GM23338 (cell line): Measurements from ENCODE around the gene NGEF. TPM values are rescaled to one million over a fixed set of nuclear protein-coding genes. Genes with fewer than 3 reads are reported as not detected.

ENCODE experiments used
- ATAC-seq: fragments of 200-7000 bp; cut with Tn5 transposase; 3 replicates; pipeline ENCODE4 v1.9.1; 2020
- DNase-seq: peaks from one replicate; pipeline ENCODE4 v3.0.0-alpha.2; 2015; ENCODE audit warnings: low spot score
- H2AFZ ChIP-seq: fragments of 200-600 bp; sonication (generic); 2 replicates; pipeline ENCODE4 v1.8.0; 2016; ENCODE audit warnings: antibody characterized with exemption, mild to moderate bottlenecking, moderate library complexity
- H3F3A ChIP-seq: fragments of 200-600 bp; sonication (generic); replicated peaks from 2 replicates; pipeline ENCODE4 v1.8.0; 2017; ENCODE audit warnings: antibody characterized with exemption, mixed run types, low read depth
- H3K27ac ChIP-seq: fragments of 200-600 bp; sonication (generic); 2 replicates; pipeline ENCODE4 v1.6.1; 2016; ENCODE audit warnings: low read depth
- H3K27me3 ChIP-seq: fragments of 200-600 bp; sonication (generic); 2 replicates; pipeline ENCODE4 v1.8.0; 2016; ENCODE audit warnings: mild to moderate bottlenecking, mixed run types, moderate library complexity; ENCODE audit not compliant: insufficient read depth
- H3K36me3 ChIP-seq: fragments of 200-600 bp; sonication (generic); 2 replicates; pipeline ENCODE4 v1.8.0; 2016; ENCODE audit warnings: mild to moderate bottlenecking; ENCODE audit not compliant: insufficient read depth
- H3K4me1 ChIP-seq: fragments of 200-600 bp; sonication (generic); 2 replicates; pipeline ENCODE4 v1.8.0; 2016; ENCODE audit warnings: mild to moderate bottlenecking, moderate library complexity; ENCODE audit not compliant: insufficient read depth
- H3K4me2 ChIP-seq: fragments of 200-600 bp; sonication (generic); 2 replicates; pipeline ENCODE4 v1.7.1; 2017; ENCODE audit warnings: mixed run types
- H3K4me3 ChIP-seq: fragments of 200-600 bp; sonication (generic); 2 replicates; pipeline ENCODE4 v1.6.1; 2016; ENCODE audit warnings: mixed run types
- H3K79me2 ChIP-seq: fragments of 200-600 bp; sonication (generic); replicated peaks from 2 replicates; pipeline ENCODE4 v1.8.0; 2017; ENCODE audit warnings: mild to moderate bottlenecking; ENCODE audit not compliant: insufficient read depth
- H3K9me2 ChIP-seq: fragments of 200-600 bp; sonication (generic); 2 replicates; pipeline ENCODE4 v1.8.0; 2017; ENCODE audit not compliant: insufficient read depth
- H4K20me1 ChIP-seq: fragments of 200-600 bp; sonication (generic); replicated peaks from 2 replicates; pipeline ENCODE4 v1.8.0; 2017; ENCODE audit warnings: mild to moderate bottlenecking; ENCODE audit not compliant: insufficient read depth
- H3K27ac Mint-ChIP-seq: 2 replicates; pipeline ENCODE4 v1.8.0; 2020; ENCODE audit warnings: inconsistent platforms, mild to moderate bottlenecking, moderate library complexity, mixed read lengths
- H3K27me3 Mint-ChIP-seq: 3 replicates; pipeline ENCODE4 v1.8.0; 2022; ENCODE audit warnings: low read depth, mild to moderate bottlenecking, moderate library complexity, mixed read lengths, inconsistent platforms; ENCODE audit not compliant: insufficient read depth, poor library complexity
- H3K36me3 Mint-ChIP-seq: 3 replicates; pipeline ENCODE4 v1.8.0; 2021; ENCODE audit warnings: low read depth, mild to moderate bottlenecking, inconsistent platforms, moderate library complexity, mixed read lengths
- H3K4me1 Mint-ChIP-seq: 3 replicates; pipeline ENCODE4 v1.8.0; 2020; ENCODE audit warnings: mild to moderate bottlenecking, inconsistent platforms, mixed read lengths
- H3K4me3 Mint-ChIP-seq: 3 replicates; pipeline ENCODE4 v1.8.0; 2021; ENCODE audit warnings: moderate library complexity, mild to moderate bottlenecking, inconsistent platforms, mixed read lengths
- H3K9me3 Mint-ChIP-seq: 3 replicates; pipeline ENCODE4 v1.8.0; 2020; ENCODE audit warnings: moderate library complexity, mild to moderate bottlenecking, inconsistent platforms, mixed read lengths
- CREB1 ChIP-seq: fragments of 250-450 bp; sonication (Bioruptor Pico); IDR thresholded peaks from 2 replicates; pipeline ENCODE4 v1.5.0; 2020; ENCODE audit warnings: low read depth, mild to moderate bottlenecking, moderate library complexity
- EZH2 ChIP-seq: fragments of 200-600 bp; sonication (generic); IDR thresholded peaks from one replicate; pipeline ENCODE4 v1.8.0; 2017; ENCODE audit warnings: antibody characterized with exemption, mild to moderate bottlenecking, low read depth; ENCODE audit not compliant: unreplicated experiment
- EZH2phosphoT487 ChIP-seq: fragments of 200-600 bp; sonication (generic); IDR thresholded peaks from one replicate; pipeline ENCODE4 v1.8.1; 2018; ENCODE audit warnings: antibody characterized with exemption; ENCODE audit not compliant: unreplicated experiment
- JUNB ChIP-seq: IDR thresholded peaks from one replicate; pipeline ENCODE4 v1.6.1; 2016; ENCODE audit warnings: antibody characterized with exemption; ENCODE audit not compliant: unreplicated experiment
- NANOG ChIP-seq: IDR thresholded peaks from 2 replicates; pipeline ENCODE4 v1.6.1; 2016; ENCODE audit warnings: antibody characterized with exemption, borderline replicate concordance
- POLR2AphosphoS5 ChIP-seq: IDR thresholded peaks from 2 replicates; pipeline ENCODE4 v1.6.1; 2016; ENCODE audit warnings: antibody characterized with exemption, low read depth
- STAT1 ChIP-seq: IDR thresholded peaks from one replicate; pipeline ENCODE4 v1.6.1; 2016; ENCODE audit warnings: antibody characterized with exemption; ENCODE audit not compliant: unreplicated experiment
- ZNF114 ChIP-seq: fragments of 250-450 bp; sonication (Bioruptor Pico); IDR thresholded peaks from 2 replicates; pipeline ENCODE4 v1.5.0; 2020; ENCODE audit warnings: mild to moderate bottlenecking, moderate library complexity
- ZNF331 ChIP-seq: fragments of 250-450 bp; sonication (Bioruptor Pico); IDR thresholded peaks from 2 replicates; pipeline ENCODE4 v1.5.0; 2020; ENCODE audit warnings: low read depth, mild to moderate bottlenecking, moderate library complexity
- polyA plus RNA-seq: library from polyadenylated mRNA; unstranded; fragments of >200 nt; fragmentation: Nextera tagmentation; extraction: Ambion mirVana; gene quantifications from 2 replicates; pipeline ENCODE4 v1.2.1, GENCODE V29; 2016
- total RNA-seq: library from RNA; depleted of rRNA; stranded (reverse); fragments of >200 nt; shearing (Covaris generic); gene quantifications from 2 replicates; pipeline ENCODE4 v1.2.3, GENCODE V29; 2014
- TF ChIP-seq, protein P1 (sequence below): IDR thresholded peaks from 2 replicates; pipeline ENCODE4 v1.6.1; 2016; ENCODE audit warnings: antibody characterized with exemption
- TF ChIP-seq, protein P2 (sequence below): fragments of 250-450 bp; sonication (Bioruptor Pico); IDR thresholded peaks from 2 replicates; pipeline ENCODE4 v1.5.0; 2020; ENCODE audit warnings: mild to moderate bottlenecking, moderate library complexity
- TF ChIP-seq, protein P3 (sequence below), 2 experiments: fragments of 200-600 bp in 1 of 2; sonication (generic) in 1 of 2; conservative IDR thresholded peaks; 2 replicates each; pipeline versions ENCODE4 v1.5.1 to v1.6.1; 2016 to 2017; ENCODE audit warnings: antibody characterized with exemption in 2 of 2, low read depth in 2 of 2, mild to moderate bottlenecking in 2 of 2, moderate library complexity in 1 of 2
- TF ChIP-seq, protein P4 (sequence below): IDR thresholded peaks from one replicate; pipeline ENCODE4 v1.6.1; 2018; ENCODE audit warnings: antibody characterized with exemption; ENCODE audit not compliant: unreplicated experiment

Gene NGEF
- total and polyA plus RNA-seq, 2 experiments from 2014 or later = 1.8 to 5.4 TPM

DNA sequence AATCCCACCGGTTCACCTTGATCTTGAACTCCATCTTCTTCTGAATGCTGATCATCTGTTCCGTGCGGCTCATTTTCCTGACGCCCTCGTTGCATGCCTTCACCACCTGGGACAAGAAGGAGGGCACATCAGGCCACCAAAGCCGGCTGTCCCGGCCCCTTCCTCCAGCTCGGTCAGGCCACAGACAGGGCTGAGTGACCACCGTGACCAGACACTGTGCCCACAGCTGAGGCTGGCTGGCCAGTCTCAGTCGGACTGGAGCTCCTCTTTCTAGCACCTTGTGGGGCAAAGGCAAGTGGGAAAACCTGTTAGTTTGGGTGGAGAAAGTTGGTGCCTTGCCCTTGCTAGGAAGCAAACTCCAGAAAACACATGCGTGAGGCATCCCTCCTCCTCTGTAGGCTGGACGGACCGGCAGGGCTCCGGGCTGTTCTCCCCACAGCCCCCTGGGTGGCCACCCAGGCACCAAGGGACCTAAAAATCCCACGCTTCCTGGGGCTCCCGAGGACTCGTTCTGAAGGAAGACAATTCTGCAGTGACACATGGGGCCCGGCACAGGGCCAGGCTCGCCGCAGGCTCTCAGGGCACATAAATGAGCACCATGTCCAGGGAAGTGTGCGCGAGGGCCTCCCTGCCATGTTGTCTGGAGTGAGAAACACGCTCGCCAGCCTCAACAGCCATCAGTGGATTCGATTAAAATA, 127.6 kb downstream of the NGEF start:
- H3K27ac Mint-ChIP-seq = no peak overlapping the region
- H3K27me3 Mint-ChIP-seq = peaks cover 10% of the 10 kb centered on the region
- ATAC-seq (no peak), DNase-seq (no peak)
- H3K4me2 ChIP-seq = no peak overlapping the region
- H3K27me3 ChIP-seq = no peaks in the 10 kb centered on the region
- H3K79me2 ChIP-seq = no peaks in the 10 kb centered on the region
- no peaks in the 10 kb centered on the region for H4K20me1 ChIP-seq
- H2AFZ ChIP-seq = no peak overlapping the region
- H3K27ac ChIP-seq = no peak overlapping the region
- H3K36me3 Mint-ChIP-seq = no peaks in the 10 kb centered on the region
- peaks cover 3% of the 10 kb centered on the region; the same call in 1 of the 2 replicates for H3K4me1 ChIP-seq
- H3K4me3 Mint-ChIP-seq = no peak overlapping the region
- H3K9me3 Mint-ChIP-seq = no peaks in the 10 kb centered on the region; the same call in 2 of the 3 replicates
- no peaks in the 10 kb centered on the region for H3K36me3 ChIP-seq
- H3K9me2 ChIP-seq = no peaks in the 10 kb centered on the region
- H3K4me3 ChIP-seq = no peak overlapping the region
- no peaks in the 10 kb centered on the region; the same call in 1 of the 2 replicates for H3F3A ChIP-seq
- H3K4me1 Mint-ChIP-seq = peaks cover 19% of the 10 kb centered on the region
- TF ChIP-seq, protein P1, sequence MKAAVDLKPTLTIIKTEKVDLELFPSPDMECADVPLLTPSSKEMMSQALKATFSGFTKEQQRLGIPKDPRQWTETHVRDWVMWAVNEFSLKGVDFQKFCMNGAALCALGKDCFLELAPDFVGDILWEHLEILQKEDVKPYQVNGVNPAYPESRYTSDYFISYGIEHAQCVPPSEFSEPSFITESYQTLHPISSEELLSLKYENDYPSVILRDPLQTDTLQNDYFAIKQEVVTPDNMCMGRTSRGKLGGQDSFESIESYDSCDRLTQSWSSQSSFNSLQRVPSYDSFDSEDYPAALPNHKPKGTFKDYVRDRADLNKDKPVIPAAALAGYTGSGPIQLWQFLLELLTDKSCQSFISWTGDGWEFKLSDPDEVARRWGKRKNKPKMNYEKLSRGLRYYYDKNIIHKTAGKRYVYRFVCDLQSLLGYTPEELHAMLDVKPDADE = no peak
- TF ChIP-seq POLR2AphosphoS5 = no peak
- TF ChIP-seq, protein P2, sequence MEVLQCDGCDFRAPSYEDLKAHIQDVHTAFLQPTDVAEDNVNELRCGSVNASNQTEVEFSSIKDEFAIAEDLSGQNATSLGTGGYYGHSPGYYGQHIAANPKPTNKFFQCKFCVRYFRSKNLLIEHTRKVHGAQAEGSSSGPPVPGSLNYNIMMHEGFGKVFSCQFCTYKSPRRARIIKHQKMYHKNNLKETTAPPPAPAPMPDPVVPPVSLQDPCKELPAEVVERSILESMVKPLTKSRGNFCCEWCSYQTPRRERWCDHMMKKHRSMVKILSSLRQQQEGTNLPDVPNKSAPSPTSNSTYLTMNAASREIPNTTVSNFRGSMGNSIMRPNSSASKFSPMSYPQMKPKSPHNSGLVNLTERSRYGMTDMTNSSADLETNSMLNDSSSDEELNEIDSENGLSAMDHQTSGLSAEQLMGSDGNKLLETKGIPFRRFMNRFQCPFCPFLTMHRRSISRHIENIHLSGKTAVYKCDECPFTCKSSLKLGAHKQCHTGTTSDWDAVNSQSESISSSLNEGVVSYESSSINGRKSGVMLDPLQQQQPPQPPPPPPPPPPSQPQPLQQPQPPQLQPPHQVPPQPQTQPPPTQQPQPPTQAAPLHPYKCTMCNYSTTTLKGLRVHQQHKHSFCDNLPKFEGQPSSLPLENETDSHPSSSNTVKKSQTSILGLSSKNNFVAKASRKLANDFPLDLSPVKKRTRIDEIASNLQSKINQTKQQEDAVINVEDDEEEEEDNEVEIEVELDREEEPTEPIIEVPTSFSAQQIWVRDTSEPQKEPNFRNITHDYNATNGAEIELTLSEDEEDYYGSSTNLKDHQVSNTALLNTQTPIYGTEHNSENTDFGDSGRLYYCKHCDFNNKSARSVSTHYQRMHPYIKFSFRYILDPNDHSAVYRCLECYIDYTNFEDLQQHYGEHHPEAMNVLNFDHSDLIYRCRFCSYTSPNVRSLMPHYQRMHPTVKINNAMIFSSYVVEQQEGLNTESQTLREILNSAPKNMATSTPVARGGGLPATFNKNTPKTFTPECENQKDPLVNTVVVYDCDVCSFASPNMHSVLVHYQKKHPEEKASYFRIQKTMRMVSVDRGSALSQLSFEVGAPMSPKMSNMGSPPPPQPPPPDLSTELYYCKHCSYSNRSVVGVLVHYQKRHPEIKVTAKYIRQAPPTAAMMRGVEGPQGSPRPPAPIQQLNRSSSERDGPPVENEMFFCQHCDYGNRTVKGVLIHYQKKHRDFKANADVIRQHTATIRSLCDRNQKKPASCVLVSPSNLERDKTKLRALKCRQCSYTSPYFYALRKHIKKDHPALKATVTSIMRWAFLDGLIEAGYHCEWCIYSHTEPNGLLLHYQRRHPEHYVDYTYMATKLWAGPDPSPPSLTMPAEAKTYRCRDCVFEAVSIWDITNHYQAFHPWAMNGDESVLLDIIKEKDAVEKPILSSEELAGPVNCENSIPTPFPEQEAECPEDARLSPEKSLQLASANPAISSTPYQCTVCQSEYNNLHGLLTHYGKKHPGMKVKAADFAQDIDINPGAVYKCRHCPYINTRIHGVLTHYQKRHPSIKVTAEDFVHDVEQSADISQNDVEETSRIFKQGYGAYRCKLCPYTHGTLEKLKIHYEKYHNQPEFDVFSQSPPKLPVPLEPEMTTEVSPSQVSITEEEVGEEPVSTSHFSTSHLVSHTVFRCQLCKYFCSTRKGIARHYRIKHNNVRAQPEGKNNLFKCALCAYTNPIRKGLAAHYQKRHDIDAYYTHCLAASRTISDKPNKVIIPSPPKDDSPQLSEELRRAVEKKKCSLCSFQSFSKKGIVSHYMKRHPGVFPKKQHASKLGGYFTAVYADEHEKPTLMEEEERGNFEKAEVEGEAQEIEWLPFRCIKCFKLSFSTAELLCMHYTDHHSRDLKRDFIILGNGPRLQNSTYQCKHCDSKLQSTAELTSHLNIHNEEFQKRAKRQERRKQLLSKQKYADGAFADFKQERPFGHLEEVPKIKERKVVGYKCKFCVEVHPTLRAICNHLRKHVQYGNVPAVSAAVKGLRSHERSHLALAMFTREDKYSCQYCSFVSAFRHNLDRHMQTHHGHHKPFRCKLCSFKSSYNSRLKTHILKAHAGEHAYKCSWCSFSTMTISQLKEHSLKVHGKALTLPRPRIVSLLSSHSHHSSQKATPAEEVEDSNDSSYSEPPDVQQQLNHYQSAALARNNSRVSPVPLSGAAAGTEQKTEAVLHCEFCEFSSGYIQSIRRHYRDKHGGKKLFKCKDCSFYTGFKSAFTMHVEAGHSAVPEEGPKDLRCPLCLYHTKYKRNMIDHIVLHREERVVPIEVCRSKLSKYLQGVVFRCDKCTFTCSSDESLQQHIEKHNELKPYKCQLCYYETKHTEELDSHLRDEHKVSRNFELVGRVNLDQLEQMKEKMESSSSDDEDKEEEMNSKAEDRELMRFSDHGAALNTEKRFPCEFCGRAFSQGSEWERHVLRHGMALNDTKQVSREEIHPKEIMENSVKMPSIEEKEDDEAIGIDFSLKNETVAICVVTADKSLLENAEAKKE = no peak
- no peak for TF ChIP-seq NANOG
- TF ChIP-seq ZNF331 (CRISPR knock-in tag) = no peak
- TF ChIP-seq CREB1 = no peak
- TF ChIP-seq STAT1 = no peak
- TF ChIP-seq ZNF114 (CRISPR knock-in tag) = no peak
- TF ChIP-seq, protein P3, sequence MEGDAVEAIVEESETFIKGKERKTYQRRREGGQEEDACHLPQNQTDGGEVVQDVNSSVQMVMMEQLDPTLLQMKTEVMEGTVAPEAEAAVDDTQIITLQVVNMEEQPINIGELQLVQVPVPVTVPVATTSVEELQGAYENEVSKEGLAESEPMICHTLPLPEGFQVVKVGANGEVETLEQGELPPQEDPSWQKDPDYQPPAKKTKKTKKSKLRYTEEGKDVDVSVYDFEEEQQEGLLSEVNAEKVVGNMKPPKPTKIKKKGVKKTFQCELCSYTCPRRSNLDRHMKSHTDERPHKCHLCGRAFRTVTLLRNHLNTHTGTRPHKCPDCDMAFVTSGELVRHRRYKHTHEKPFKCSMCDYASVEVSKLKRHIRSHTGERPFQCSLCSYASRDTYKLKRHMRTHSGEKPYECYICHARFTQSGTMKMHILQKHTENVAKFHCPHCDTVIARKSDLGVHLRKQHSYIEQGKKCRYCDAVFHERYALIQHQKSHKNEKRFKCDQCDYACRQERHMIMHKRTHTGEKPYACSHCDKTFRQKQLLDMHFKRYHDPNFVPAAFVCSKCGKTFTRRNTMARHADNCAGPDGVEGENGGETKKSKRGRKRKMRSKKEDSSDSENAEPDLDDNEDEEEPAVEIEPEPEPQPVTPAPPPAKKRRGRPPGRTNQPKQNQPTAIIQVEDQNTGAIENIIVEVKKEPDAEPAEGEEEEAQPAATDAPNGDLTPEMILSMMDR (conservative IDR thresholded peaks at IDR 0.05; ENCODE audit: low read depth in 2 of 2) = no peak
- TF ChIP-seq EZH2phosphoT487 = no peak
- no peak for TF ChIP-seq JUNB
- no peak for TF ChIP-seq EZH2
- TF ChIP-seq, protein P4, sequence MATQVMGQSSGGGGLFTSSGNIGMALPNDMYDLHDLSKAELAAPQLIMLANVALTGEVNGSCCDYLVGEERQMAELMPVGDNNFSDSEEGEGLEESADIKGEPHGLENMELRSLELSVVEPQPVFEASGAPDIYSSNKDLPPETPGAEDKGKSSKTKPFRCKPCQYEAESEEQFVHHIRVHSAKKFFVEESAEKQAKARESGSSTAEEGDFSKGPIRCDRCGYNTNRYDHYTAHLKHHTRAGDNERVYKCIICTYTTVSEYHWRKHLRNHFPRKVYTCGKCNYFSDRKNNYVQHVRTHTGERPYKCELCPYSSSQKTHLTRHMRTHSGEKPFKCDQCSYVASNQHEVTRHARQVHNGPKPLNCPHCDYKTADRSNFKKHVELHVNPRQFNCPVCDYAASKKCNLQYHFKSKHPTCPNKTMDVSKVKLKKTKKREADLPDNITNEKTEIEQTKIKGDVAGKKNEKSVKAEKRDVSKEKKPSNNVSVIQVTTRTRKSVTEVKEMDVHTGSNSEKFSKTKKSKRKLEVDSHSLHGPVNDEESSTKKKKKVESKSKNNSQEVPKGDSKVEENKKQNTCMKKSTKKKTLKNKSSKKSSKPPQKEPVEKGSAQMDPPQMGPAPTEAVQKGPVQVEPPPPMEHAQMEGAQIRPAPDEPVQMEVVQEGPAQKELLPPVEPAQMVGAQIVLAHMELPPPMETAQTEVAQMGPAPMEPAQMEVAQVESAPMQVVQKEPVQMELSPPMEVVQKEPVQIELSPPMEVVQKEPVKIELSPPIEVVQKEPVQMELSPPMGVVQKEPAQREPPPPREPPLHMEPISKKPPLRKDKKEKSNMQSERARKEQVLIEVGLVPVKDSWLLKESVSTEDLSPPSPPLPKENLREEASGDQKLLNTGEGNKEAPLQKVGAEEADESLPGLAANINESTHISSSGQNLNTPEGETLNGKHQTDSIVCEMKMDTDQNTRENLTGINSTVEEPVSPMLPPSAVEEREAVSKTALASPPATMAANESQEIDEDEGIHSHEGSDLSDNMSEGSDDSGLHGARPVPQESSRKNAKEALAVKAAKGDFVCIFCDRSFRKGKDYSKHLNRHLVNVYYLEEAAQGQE = no peak
